GM18907 (cell line): ENCODE results near the gene ATF7IP2.
"Not testable (repeated sequence)": the region's sequence is repeated elsewhere in the genome, so short reads cannot be mapped to it uniquely, and the experiment has no call there.

Experiments
- ATAC-seq: cut with Tn5 transposase; IDR thresholded peaks from one replicate; pipeline ENCODE4 v1.9.1; 2021; ENCODE audit warnings: mild to moderate bottlenecking, moderate library complexity; ENCODE audit not compliant: unreplicated experiment

ATF7IP2 gene, protein sequence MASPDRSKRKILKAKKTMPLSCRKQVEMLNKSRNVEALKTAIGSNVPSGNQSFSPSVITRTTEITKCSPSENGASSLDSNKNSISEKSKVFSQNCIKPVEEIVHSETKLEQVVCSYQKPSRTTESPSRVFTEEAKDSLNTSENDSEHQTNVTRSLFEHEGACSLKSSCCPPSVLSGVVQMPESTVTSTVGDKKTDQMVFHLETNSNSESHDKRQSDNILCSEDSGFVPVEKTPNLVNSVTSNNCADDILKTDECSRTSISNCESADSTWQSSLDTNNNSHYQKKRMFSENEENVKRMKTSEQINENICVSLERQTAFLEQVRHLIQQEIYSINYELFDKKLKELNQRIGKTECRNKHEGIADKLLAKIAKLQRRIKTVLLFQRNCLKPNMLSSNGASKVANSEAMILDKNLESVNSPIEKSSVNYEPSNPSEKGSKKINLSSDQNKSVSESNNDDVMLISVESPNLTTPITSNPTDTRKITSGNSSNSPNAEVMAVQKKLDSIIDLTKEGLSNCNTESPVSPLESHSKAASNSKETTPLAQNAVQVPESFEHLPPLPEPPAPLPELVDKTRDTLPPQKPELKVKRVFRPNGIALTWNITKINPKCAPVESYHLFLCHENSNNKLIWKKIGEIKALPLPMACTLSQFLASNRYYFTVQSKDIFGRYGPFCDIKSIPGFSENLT

GRCh38 chr16:10385725-10386516 lies at the start of gene ATF7IP2:
Gene ATF7IP2, plus strand, starts transcription at chr16:10386061. Its CDS starts 44,560 bp downstream, at chr16:10430621.
- peak; percentile 93 for ATAC-seq

DNA sequence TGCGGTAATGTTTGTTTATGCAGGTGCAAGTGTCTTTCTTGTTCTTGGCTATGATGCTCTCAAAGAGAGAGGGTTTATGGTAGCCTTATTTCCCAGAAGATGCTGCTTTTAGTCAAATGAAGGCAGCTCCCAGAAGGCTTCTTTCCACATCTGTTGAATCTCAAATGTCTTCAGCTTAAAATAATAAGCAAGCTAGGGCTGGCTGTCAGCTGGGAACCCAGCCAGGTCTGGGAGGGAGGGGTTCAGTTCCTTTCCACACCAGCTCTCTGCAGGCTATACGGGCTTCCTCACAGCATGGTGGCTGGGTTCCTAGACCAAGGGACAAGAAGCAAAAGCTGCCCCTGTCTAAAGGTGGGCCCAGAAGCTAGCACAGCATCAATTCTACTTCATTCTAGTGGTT lies 47.4 kb upstream of the ATF7IP2 start:
- no peak for ATAC-seq

GRCh38 chr16:10339777-10340732 lies 45.8 kb upstream of the ATF7IP2 start:
- no peak for ATAC-seq

- no peak for ATAC-seq
Observed at GRCh38 chr16:10343124-10343760, 42.6 kb upstream of the ATF7IP2 start.

DNA sequence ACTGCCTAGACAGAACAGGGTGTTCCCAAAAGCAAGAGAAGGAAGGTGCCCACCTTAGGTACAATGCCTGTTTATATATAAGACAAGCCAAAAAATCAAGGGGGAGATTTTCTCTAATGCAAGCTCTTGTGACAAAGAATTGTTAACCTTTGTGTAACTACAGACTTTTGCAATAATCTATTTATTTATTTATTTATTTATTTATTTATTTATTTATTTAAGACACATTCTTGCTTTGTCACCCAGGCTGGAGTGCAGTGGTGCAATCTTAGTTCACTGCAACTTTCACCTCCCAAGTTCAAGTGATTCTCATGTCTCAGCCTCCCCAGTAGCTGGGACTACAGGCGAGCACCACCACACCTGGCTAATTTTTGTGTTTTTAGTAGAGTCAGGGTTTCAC lies 41.2 kb upstream of the ATF7IP2 start:
- not testable (repeated sequence) for ATAC-seq

DNA sequence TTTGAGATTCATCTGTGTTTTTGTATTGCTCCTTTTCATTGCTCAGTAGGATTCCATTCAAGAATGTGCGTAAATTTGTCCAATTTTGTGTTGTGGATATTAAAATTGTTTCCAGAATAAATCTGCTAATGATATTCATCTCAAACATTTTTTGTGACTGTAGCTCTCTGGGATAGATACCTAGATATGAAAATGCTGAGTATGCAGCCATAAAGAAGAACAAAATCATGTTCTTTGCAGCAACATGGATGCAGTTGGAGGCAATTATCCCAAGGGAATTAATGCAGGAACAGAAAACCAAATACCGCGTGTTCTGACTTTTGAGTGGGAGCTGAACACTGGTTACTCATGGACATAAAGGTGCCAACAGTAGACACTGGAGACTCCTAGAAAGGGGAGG lies 40.2 kb upstream of the ATF7IP2 start:
- ATAC-seq = no peak

DNA sequence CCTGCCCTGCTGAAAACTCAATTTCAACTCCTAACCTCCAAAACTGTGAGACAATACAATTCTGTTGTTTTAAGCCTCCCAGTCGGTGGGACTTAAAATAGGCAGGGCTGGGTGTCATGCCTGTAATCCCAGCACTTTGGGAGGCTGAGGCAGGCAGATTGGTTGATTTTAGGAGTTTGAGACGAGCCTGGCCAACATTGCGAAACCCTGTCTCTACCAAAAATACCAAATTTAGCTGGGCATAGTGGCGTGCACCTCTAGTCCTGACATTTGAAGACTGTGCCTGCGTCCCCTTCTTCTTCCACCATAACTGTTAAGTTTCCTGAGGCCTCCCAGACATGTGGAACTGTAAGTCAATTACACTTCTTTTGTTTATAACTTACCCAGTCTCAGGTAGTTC lies 36.0 kb upstream of the ATF7IP2 start:
- ATAC-seq = no peak

DNA sequence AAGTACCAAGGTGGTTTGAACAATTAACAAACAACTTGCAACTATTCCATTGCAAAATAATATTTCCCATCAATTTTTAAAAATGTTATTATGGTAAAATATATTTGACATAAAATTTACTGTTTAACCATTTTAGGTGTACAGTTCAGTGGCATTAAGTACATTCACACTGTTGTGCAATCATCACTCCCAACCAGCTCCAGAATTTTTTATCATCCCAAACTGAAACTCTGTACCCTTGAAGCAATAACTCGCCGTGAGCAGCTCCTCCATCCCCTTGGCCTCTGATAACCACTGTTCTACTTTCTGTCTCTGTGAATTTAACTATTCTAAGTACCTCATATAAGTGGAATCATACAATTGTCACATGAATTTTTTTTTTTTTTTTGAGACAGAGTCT lies 33.6 kb upstream of the ATF7IP2 start:
- no peak for ATAC-seq

GRCh38 chr16:10355589-10355988 lies 30.3 kb upstream of the ATF7IP2 start:
- no peak for ATAC-seq

DNA sequence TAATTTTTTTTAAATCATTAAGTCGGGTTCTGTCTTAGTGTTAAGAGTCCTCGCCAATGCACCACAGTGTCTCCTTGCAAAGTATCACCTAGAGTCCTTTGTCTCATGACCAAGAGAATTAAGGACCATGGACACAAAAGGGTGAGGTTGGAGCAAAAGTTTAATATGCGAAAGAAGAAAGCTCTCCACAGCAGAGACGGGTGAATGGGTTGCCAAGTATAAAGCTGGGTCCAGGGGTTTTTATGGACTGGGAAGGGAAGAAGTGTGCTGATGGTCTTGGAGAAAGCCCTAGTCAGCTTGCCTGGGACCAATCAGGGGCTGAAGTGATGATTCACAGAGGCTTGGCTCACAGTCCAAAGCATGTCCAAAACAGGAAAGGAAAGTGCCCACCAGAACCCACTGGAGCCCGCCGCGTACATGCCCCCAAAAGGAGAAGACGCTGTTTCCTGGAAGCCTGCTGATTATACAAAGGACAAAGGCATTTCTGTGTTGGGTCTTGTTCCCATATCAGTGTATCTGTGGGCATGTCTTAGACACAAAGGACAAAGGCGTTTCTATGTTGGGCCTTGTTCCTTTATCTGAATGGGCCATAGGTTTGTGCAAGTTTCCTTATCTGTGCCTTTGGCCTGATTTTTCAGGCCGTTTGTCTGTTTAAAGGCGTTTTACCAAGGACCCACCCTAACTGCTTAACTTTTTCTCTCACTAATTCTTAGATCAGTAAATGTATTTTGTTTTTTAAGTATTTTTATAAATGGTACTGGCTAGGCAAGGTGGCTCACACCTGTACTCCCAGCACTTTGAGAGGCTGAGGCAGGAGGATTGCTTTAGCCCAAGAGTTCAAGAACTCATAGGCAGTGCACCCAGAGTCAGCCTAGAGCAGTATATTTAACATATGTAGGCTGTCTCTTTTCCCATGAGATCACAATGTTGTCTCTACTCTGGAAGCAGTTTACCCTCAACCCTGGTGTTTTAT lies 28.7 kb upstream of the ATF7IP2 start:
- ATAC-seq = no peak

- not testable (repeated sequence) for ATAC-seq
Observed at GRCh38 chr16:10361747-10362076, 24.1 kb upstream of the ATF7IP2 start.

- peak; percentile 57 for ATAC-seq
Observed at GRCh38 chr16:10362077-10362863, 23.6 kb upstream of the ATF7IP2 start.

DNA sequence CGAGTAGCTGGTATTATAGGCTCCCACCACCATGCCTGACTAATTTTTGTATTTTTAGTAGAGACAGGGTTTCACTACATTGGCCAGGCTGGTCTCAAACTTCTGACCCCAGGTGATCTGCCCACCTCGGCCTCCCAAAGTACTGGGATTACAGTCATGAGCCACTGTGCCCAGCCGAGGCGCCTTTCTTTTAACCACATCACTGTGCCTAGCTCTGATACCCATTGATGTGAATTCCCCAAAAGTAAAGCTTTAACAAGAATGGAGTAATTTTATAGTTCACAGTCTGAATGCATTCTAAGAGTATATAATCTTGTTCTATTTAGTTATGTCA lies 23.0 kb upstream of the ATF7IP2 start:
- not testable (repeated sequence) for ATAC-seq

- ATAC-seq = not testable (repeated sequence)
Observed at GRCh38 chr16:10366619-10367018, 19.2 kb upstream of the ATF7IP2 start.

- ATAC-seq = no peak
Observed at GRCh38 chr16:10367616-10368188, 18.2 kb upstream of the ATF7IP2 start.

GRCh38 chr16:10368969-10369551 lies 16.8 kb upstream of the ATF7IP2 start:
- no peak for ATAC-seq

DNA sequence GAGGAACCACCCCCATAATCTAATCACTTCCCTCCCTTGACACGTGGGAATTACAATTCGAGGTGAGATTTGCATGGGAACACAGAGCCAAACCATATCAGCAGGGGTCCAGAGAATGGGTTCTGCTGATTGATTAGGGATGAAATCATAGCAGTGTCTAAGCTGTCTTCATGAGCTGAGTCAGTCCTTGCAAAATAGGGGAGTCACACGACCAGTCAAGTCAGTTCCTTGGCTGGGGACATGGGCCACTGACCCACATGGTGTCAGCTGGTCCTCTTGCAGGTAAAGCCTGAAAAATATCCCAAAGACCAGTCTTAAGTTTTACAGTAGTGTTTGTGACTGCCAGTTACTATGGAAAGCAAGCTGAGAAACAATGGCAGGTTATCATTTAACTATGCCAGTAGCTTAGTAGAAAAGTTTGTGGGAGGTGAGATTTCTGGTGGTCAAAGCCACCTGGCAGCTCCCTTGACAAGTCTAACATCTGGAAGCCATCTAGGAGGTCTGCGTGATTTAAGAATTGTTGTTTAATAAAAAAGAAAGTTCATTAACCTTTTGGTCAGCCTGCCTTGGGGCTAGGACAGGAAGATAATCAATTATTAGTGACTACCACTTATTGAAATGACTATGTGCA lies 15.7 kb upstream of the ATF7IP2 start:
- peak; percentile 71 for ATAC-seq
